ENCODE results near the gene MED27.
"Not testable (repeated sequence)": the region's sequence is repeated elsewhere in the genome, so short reads cannot be mapped to it uniquely, and the experiment has no call there.

The MED27 gene

DNA sequence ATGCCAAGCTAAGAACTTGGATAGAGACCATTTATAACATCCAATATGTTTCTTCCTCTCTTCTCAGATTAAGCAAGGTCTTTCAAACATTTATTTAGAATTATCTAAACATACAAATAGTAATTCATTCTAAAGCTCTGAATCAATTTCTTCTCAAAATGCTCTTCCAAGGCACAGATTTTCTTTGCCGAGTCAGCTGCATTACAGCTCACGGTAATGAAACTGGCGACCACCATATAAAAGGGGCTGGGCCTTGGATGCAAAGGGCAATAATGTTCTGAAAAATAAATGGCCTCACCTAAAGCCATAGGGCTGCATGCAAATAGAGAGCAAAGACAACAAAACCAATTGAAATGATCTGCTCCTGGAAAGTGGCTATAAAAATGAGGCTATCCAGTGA lies 63.8 kb downstream of the MED27 start:
- DNase-seq (ENCODE audit: low spot score), result no peak

DNA sequence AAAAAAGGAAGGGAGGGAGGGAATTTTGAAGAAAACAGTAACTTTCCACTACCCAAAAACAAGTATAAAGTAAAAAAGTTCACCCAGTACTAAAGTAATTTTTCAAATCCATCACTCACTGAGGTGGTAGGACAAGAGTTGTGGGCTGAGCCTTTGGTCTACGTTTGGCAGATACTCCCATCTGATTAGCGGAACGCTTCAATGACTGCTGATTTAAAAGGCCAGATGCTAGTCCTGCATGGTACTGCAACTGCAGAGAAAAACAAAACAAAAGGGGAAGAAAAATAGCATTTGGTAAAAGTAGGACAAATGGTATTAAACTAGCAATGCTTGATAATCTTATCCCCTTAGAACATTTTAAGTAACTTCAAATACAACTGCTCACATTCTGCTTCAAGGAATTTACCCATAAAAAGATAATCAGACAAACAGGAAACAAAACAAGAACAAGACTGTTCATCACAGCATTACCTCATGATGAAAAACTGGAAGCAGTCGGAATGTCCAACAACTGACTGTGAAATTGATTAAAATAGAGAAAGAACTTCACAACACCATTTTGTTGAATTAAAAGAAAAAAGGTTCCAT lies 65.4 kb downstream of the MED27 start:
- DNase-seq (ENCODE audit: low spot score), result no peak

DNA sequence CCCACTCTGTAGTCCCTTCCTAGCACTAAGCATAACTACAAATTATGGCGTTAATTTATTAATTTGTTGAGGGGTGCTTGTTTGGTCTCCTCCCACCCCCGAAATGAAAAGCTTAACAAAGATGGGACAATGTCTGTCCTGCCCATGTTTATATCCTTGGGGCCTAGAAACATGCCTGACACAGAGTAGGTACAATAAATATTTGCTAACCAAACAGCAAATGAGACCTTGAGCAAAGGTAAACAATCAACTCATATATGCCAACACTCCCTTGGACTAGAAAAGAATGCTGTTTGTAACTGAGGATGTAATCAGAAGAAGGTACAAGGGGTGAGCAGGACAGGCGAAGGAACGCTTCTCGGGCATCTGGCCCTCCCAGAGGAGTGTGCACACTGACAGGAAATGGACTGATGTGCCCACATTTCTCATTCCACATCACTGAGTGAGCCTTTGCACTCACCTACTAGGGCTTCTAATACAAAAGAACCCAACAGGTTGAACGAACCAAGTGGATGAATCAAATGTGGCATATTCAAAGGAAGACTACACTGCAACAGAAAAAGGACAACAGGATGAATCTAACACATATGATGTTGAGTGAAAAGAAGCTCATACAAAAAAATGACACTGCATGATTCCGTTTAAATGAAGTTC lies 66.8 kb downstream of the MED27 start:
- no peak for DNase-seq (ENCODE audit: low spot score)

DNA sequence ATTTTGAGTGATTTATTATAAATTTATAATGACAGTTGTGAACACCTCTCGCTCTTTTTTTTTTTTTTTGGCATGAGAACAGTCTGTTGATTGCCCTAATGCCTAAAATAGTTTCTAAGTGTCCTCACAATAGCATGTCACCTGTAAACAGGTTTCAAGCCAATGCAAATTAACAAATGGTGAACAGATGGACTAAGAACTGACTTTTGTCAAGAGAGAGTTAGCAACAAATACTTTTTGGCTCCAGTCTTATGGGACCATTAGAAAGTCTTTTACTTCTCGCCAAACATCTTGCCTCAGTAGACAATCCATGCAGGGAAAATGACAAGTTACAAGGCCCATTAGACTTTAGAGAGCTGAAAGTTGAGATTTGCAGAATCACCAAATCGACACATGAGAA lies 67.8 kb downstream of the MED27 start:
- no peak for DNase-seq (ENCODE audit: low spot score)

DNA sequence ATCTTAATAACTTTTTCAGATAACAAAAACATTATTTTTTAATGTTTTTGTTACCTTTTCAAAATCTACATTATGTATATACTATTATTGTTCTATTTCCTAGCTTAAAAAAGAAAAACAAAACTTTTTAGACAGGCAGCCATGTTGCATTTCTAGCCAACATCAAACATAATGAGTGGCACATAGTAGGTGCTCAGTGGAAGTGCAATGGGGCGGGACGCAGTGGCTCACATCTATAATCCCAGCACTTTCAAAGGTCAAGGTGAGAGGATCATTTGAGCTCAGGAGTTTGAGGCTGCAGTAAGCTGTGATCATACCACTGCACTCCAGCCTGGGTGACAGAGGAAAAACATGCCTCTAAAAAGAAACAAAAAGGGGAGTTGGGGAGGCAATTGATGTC lies 68.4 kb downstream of the MED27 start:
- DNase-seq (ENCODE audit: low spot score), result no peak

DNA sequence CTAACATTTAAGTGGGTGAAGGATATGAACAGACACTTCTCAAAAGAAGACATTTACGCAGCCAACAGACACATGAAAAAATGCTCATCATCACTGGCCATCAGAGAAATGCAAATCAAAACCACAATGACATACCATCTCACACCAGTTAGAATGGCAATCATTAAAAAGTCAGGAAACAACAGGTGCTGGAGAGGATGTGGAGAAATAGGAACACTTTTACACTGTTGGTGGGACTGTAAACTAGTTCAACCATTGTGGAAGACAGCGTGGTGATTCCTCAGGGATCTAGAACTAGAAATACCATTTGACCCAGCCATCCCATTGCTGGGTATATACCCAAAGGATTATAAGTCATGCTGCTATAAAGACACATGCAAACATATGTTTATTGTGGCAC lies 69.5 kb downstream of the MED27 start:
- DNase-seq (ENCODE audit: low spot score), result not testable (repeated sequence)

DNA sequence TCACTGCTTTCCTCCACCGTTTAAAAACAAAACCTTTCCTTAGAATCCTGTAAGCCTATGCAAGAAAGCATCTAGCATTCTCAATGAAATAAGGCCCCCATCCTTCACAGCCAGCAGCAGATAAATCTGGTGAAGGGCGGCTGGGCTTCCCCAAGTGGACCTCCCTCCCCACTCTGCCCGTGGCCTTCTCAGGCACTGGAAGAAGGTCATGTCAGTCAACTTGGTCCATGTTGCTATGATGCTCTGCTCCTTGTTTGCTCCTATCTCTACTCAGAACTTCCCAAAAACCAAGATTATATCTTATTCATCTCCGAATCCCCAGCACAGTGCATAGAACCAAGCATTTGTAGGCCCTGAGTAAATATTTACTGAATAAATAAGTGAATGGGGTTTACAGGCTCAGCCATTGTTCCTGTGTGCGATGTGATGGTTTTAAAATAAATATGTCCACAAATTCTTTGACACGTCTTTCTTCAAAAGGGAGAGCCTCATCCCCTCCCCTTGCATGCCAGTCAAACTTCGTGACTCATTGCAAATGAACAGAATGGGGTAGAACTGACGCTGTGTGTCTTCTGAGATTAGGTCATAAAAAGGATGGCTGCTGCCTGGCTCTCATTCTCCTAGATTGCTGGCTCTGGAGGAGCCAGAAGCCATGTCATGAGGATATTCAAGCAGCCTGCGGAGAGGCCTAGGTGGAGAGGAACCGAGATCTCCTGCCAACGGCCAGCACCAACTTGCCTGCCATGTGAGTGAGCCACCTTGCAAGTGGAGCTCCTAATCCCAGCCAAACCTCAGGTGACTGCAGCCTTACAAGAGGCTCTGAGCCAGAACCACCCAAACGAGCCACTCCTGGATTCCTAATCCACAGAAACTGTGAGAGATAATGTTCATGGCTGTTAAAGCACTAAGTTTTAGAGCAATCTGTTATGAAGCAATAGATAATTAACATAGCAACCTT lies 70.5 kb downstream of the MED27 start:
- no peak for DNase-seq (ENCODE audit: low spot score)

DNA sequence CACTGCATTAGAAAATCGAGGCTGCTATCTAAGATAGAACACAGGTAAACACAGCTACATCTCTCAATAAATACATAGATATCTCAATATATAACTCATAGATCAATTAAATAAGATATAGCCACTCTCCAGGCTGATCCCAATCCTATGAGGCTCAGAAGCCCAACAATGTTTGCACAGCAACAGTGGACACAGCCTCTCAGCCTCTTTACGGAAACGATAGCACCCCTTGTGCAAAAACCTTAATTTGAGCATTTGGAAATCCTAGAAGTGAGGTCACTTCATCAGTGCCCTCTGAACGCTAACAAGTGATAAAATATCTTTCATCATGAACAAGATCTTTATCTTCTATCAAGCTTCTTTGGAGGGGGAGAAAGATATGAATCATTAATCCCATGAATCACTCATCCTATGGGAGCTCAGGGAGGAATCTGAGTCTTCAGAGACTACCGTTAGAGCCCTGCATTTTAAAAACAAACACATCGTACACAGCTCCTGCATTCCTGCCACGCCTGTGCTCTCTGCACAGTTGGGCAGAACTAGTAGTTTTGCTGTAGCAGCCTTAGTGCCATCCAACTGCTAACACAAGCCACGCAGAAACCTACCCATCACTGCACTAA lies 71.4 kb downstream of the MED27 start:
- no peak for DNase-seq (ENCODE audit: low spot score)

DNA sequence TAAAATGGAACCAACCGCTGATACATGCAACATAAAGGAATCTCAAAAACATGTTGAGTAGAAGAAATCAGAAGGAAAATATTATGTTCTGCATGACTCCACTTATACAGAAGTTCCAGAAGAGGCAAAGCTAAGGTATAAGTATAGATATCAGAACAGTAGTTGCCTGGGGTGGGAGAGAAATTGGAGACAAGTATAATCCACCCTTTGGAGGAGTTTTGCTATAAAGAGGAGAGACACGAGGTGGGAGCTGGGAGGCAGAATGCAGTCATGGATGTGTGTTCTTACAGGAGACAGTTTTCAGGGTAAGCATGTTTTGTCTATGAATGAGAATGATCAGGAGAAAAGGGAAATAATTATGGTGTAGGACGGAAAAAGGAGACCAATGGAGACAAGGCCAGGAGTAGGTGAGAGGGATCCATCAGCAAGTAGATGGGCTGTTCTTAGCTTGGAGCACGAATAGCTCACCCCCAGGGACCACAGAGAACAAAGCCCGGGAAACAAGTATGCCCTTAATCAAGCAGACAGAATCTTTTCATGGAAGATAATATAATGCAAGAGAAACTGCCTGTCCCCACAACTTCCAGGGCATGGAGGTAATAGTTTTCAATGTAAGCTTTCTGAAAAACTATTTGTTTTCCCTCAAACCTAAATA lies 72.2 kb downstream of the MED27 start:
- no peak for DNase-seq (ENCODE audit: low spot score)

DNA sequence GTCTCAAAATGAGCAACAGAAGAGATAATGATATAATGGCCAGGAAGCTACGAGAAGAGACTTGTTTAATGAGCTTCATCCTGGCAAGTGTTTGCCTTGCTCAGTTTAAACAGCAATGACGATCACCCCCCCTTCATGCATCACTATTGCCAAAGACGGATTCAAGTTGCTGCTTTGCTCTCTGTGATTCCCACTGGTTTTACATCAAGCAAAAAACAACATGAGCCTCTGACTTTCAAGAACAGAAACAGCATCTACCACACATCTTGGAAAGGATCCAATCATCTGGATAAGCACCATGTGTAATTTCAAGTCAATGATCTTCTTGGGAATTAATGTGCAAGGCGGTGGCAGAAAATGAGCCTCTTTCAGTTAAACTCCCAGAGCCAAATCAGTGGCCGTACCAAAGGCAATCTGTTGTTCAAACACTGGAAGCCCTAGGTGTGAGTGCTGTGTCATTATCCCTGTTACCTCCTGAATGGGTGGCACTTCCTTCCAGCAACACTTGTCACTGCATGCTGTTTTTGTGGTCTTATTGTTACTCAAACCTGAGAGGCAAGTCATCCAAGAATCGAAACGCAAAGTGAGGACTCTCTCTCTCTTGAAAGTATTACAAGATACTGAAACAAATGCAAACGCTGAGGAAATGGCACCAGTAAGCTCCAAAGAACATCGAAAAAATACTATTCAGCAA lies 72.8 kb downstream of the MED27 start:
- no peak for DNase-seq (ENCODE audit: low spot score)

DNA sequence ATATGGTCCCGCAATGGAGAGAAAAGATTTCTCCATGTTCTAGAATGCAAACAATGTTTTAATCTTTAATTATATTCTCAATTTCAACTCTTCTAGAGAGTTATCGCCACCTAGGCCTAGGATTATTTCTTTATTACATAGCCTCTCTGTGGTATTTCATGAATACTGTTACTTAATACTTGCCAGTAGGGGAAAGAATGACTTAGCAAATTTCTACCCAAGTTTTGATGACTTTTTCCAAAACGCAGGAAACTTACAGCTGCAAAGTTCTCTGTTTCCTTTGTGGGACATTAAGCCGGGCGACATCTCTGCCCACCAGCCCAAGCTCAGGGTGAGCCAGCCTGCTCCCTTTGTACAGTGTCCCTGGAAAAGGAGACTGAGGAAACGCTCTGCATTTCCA lies 73.8 kb downstream of the MED27 start:
- DNase-seq (ENCODE audit: low spot score), result no peak

DNA sequence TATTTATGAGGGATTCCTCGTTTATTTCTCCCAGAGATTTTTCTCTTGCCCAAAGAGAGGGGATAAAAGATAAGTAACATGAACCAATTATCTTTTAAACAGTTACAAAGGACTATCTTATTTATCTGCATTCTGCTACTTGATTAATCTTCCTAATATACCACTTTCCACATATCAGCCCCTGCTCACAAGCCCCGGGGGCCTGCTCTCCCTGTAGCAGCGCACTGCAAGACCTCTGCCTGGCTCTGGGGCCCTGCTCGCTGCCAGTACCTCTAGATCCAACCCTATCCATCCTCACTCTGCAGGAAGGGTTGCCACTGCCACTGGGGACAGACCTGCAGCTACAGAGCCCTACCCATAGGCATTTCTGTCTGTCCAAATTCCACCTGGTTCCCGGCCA lies 75.3 kb downstream of the MED27 start:
- no peak for DNase-seq (ENCODE audit: low spot score)

DNA sequence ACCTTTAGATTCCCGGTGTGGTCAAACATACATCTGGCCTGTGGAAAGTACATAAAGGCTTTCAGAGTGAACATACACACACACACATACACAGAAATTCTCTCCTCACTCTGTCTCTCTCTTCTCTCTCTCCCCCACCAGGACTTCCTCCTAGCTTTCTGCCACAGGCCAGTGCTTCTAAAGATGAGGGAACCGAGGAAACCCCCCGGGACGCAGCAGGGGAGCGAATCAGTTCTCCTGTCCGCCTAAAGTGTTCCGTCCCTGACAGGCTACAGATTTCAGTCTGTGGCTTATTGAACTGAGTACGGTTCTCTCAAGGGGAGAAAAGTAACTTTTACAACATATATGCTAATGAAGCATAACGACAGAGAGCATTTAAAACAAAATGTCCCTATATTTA lies 75.8 kb downstream of the MED27 start:
- DNase-seq (ENCODE audit: low spot score), result no peak

DNA sequence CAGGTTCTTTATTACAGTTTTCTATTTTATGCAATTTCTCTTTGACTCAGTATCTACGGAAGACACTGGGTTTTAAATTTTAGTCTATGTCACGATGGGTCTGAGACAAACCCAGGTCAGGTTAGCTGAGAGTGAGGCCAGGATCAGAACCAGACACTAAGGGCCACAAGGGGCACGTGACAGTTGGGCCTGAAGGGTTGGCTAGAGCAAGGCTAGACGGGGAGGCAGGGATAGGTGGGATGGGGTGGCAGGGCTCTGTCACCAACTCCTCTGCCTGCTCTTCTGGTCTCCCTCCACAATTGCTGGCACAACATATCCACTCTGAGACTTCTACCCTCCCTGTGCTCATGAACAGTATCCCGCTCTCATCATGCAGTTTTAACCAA lies 76.4 kb downstream of the MED27 start:
- DNase-seq (ENCODE audit: low spot score), result no peak

DNA sequence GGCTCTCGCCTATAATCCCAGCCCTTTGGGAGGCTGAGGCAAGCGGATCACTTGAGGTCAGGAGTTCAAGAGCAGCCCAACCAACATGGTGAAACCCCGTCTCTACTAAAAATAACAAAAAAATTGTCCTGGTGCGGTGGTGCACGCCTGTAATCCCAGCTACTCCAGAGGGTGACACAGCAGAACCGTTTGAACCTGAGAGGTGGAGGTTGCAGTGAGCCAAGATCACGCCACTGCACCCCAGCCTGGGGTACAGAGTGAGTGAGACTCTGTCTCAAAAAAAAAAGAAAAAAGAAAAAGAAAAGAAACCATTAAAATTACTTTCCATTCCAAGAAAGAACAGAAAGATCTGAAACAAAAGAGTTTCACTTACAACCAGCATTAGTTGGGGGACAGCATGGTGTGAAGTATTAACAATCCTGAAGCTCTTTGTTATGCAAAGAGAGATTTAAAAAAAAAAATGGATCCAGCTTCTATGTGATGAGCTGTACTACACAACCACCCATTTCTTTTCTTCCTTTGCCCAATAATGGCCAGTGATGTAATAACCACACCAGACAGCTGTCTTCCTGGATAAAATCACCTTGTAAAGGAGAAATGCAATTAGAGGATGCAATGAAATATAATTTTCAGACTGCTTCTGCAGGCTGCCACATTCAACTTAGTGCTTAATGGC lies 76.9 kb downstream of the MED27 start:
- no peak for DNase-seq (ENCODE audit: low spot score)

DNA sequence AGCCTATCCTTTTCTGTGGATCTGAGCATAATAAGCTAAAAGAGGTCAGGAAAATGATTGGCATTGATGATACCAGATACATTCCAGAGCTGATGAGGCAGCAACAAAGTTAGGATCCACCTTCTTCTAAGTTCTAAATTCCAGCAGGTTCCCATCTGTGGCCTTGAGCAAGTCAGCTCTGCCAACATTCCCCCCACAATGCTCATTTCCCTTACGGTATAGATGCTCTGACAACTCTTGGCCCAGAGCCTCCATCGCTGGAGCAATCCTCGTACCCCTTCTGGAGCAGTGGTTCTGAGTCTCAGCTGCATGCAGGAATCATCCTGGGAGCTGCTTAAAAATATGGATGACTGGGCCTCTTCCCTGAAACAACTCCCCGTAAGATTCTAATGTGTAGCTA lies 78.1 kb downstream of the MED27 start:
- no peak for DNase-seq (ENCODE audit: low spot score)

DNA sequence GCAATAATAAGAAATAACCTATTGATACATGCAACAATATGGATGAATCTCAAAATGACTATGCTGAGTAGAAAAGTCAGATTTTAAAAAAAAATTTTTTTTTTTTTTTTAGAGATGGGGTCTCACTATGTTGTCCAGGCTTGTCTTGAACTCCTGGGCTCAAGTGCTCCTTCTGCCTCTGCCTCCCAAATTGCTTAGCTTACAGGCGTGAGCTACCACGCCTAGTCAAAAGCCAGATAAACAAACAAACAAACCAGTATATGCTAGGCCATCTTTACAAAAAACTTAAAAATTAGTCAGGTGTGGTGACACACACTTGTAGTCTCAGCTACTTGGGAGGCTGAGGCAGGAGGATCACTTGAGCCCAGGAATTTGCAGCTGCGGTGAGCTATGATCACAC lies 79.0 kb downstream of the MED27 start:
- DNase-seq (ENCODE audit: low spot score), result no peak

DNA sequence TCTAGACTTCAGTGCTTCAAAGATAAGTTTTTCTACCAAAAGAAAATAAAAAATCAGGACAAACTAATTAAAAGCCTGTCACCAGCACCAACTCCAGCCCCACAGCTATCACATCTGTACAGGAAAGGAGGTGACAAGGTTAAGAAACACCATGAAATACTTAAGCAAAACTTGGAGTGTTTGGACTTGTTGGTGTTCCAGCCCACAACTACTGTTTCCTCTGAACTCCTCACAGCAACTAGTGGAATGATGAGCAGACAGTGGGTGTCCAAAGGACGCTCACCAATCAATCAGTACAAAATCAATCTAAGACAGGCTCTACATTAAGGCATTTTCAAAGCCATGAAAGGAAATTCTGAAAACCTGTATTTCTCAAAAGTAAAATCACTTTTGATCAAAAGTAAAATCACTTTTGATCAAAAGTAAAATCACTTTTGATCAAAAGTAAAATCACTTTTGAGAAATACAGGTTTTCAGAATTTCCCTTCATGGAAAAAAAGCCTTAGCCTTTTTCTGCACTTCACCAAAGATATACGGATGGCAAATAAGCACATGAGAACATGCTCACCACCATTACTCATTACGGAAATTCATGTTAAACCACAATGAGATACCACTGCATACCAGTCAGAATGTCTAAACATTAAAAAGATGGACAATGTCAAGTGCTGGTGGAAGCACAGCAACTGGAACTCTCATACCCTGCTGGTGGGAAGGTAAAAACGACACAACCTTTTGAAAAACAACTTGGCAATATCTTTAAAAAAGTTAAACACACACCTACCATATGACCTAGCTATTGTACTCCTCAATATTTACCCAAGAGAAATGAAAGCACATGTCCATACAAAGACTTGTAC lies 79.7 kb downstream of the MED27 start:
- no peak for DNase-seq (ENCODE audit: low spot score)

DNA sequence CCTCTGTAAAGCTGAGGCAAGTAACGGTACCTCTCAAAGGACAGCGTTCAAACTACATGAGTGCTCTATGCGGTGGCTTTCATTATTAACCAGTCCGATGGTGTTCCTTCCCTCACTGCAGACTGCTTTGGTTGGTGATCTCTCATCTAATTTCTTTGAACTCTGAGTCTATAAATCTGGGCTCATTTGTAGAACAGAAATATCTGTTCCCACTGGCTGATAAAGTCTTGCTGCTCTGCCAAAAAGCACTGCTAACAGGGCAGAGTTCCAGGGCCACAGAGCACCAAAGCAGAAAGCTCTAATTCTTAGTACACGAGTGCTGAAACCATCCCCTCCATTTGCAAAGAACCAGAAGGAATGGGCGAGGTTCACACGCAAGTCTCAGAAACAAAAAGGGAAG lies 81.9 kb downstream of the MED27 start:
- DNase-seq (ENCODE audit: low spot score), result no peak

DNA sequence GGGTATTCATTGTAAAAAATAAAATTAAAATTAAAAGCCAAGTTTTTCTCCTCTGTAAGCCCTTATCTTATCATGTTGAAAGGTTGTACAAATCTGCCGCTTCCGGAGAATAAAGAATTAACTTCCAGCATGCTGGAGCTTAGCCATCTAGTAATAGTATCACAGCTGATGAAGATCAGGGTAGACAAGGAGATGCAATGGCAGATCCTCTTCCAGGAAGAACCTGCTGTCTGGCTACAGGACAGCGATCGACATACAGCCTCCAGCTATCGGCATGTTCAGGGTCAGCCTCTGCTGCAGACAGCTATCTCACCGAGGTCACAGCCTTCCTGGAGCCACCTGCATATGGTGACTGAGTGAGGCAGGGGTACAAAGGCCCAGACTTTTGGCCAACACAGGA lies 82.6 kb downstream of the MED27 start:
- no peak for DNase-seq (ENCODE audit: low spot score)

All from HuH-7.5 (cell line).